Spleen (tissue), 7 donors: ENCODE results near the gene ZDHHC14.

Experiments
- CTCF ChIP-seq, 11 experiments: fragments of 200-600 bp in 7 of 11; fragments of 450-650 bp in 4 of 11; sonication (generic) in 4 of 11; IDR thresholded peaks in 8 of 11; conservative IDR thresholded peaks in 3 of 11; 1 replicate in 7 of 11; 2 replicates in 4 of 11; pipeline versions ENCODE4 v1.4.0 to v1.8.0; 2016 to 2021; ENCODE audit warnings: antibody characterized with exemption in 11 of 11, inconsistent platforms in 4 of 11, mild to moderate bottlenecking in 1 of 11
- POLR2A ChIP-seq, 3 donors: fragments of 450-650 bp; IDR thresholded peaks; one replicate each; pipeline ENCODE4 v1.5.1; 2017; ENCODE audit warnings: antibody characterized with exemption in 3 of 3, mild to moderate bottlenecking in 1 of 3
- POLR2AphosphoS5 ChIP-seq, 3 donors: sonication (generic); formaldehyde crosslinking; IDR thresholded peaks; one replicate each; pipeline ENCODE4 v1.5.1; 2017; ENCODE audit warnings: antibody characterized with exemption in 3 of 3
- donor health status: DM: no; HTN: no; CAD: no; lungs with moderate emphysema.
- donor health status: DM: no; HTN: no; CAD: no.
- donor health status: DM: no; HTN: no; CAD: no.

- TF ChIP-seq CTCF (IDR thresholded peaks at IDR 0.05 in 8 of 11, conservative IDR thresholded peaks at IDR 0.05 in 3 of 11): no peak
- TF ChIP-seq POLR2A (IDR thresholded peaks at IDR 0.05): no peak
- TF ChIP-seq POLR2AphosphoS5 (IDR thresholded peaks at IDR 0.05): no peak
Measured at GRCh38 chr6:157663261-157663660, 282.3 kb downstream of the ZDHHC14 start.
